Pancreas (tissue), 10 donors: ENCODE measurements around the gene RGP1. TPM values are rescaled to one million over a fixed set of nuclear protein-coding genes. Genes with fewer than 3 reads are reported as not detected.

Experiments used
- ATAC-seq, 4 donors: fragments of 200-7000 bp; cut with Tn5 transposase; one replicate each; pipeline versions ENCODE4 v1.8.0 to v1.9.1; 2020; ENCODE audit warnings: mild to moderate bottlenecking in 4 of 4, moderate library complexity in 4 of 4
- DNase-seq, 6 donors: peaks; one replicate each; pipeline ENCODE4 v3.0.0-alpha.2; 2020
- FAIRE-seq: peaks from 2 replicates; lab custom pipeline; 2012; peaks lifted over from hg19 to GRCh38; lab: Jason Lieb, UNC
- H3K27ac ChIP-seq, 4 donors: fragments of 200-600 bp; sonication (generic); 1 replicate in 3 of 4; 2 replicates in 1 of 4; pipeline versions ENCODE4 v1.5.0 to v1.8.0; 2020
- H3K27me3 ChIP-seq, 4 donors: fragments of 200-600 bp; one replicate each; pipeline ENCODE4 v1.8.0; 2021
- H3K36me3 ChIP-seq, 3 donors: fragments of 200-600 bp; sonication (generic) in 1 of 3; one replicate each; pipeline versions ENCODE4 v1.5.0 to v1.8.0; 2020 to 2021
- H3K4me1 ChIP-seq, 3 donors: fragments of 200-600 bp; one replicate each; pipeline ENCODE4 v1.8.0; 2021
- H3K4me3 ChIP-seq, 4 donors: fragments of 200-600 bp; sonication (generic) in 2 of 4; one replicate each; pipeline versions ENCODE4 v1.5.0 to v1.8.0; 2020 to 2021
- H3K9me3 ChIP-seq, 4 donors: fragments of 200-600 bp; one replicate each; pipeline ENCODE4 v1.8.0; 2021
- WGBS, 2 donors: extraction: QIAGEN DNeasy Blood & Tissue Kit; methylation state at CpG; one replicate each; pipeline ENCODE4 v1.1.7; 2013; 5-methylcytosine and 5-hydroxymethylcytosine counted together
- intact Hi-C, 3 donors: fragments of 100-400 bp; cut with DNase I; formaldehyde crosslinking; loops; one replicate each; pipeline versions ENCODE4 v1.11.1 to v1.14.2; 2022
- polyA plus RNA-seq, 2 donors: library from polyadenylated mRNA; stranded (reverse); fragments of 200-250 nt; gene quantifications; one replicate each; pipeline ENCODE4 v1.2.3, GENCODE V29; 2013
- total RNA-seq, 6 donors: library from RNA; stranded (reverse); fragmentation: NEBNext Ultra II Directional in 4 of 6; extraction: Animal tissue kit (Norgen Biotek cat#: 25700) in 4 of 6; gene quantifications; one replicate each; pipeline versions ENCODE4 v1.2.1 to v1.2.4, GENCODE V29; 2021 to 2023
- TF ChIP-seq, protein P1 (sequence below), 4 donors: fragments of 200-600 bp; sonication (generic) in 3 of 4; IDR thresholded peaks; one replicate each; pipeline versions ENCODE4 v1.5.0 to v1.8.0; 2021; ENCODE audit warnings: antibody characterized with exemption in 4 of 4
- donor health status: healthy with polysubstance abuse.
- donor health status: DM: no; HTN: no; CAD: no; lungs with moderate emphysema.
- donor health status: DM: no; HTN: no; CAD: no.
- donor health status: control.
- donor health status: control.
- donor health status: Bipolar disorder and iron deficiency.
- donor health status: DM: yes; HTN: yes; CAD: no.
- donor health status: DM: no; HTN: no; CAD: no.
- donor health status: DM: no; HTN: no; CAD: no.
- donor health status: DM: yes; HTN: yes; CAD: no.

Gene RGP1
- total and polyA plus RNA-seq, 8 donors: 6.8 to 18.3 (median 13.8) TPM

DNA sequence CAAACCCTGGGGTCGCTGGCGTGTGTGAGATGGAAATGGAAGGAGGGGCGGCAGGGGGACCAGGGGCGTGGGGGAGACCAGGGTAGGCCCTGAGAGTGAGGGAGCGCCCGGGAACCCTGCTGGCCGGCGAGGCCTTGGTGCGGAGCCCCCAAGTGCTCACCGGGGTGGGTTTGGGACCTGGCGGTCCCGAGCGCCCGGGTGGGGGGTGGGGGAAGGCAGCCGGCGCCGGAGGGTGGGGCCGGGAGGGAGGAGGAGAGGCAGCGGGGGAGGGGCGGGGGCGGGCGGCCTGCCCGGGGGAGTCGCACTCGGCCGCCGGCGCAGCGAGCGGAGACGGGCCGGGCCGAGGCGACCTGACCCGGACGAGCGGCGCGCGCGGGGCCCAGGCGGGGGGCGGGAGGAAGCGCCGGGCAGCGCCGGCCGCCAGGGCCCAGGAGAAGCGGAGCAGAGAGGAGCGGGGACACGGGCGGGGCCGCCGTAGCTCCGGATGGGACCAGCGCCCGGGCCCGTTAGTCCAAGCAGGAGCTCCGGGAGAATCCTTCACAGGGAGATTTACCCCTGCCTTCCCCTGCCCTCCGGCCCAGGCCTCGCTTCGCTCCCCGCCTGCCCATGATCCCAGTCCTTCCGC is 42.3 kb downstream of the RGP1 start, which contains the start of gene NPR2:
Gene NPR2, plus strand, starts transcription at position 295 of the 625 bp plus-strand sequence. CDS start 818 bp downstream, outside the sequence.
- no peak within 1 kb of the TSS for H3K27ac ChIP-seq
- TF ChIP-seq, protein P1, sequence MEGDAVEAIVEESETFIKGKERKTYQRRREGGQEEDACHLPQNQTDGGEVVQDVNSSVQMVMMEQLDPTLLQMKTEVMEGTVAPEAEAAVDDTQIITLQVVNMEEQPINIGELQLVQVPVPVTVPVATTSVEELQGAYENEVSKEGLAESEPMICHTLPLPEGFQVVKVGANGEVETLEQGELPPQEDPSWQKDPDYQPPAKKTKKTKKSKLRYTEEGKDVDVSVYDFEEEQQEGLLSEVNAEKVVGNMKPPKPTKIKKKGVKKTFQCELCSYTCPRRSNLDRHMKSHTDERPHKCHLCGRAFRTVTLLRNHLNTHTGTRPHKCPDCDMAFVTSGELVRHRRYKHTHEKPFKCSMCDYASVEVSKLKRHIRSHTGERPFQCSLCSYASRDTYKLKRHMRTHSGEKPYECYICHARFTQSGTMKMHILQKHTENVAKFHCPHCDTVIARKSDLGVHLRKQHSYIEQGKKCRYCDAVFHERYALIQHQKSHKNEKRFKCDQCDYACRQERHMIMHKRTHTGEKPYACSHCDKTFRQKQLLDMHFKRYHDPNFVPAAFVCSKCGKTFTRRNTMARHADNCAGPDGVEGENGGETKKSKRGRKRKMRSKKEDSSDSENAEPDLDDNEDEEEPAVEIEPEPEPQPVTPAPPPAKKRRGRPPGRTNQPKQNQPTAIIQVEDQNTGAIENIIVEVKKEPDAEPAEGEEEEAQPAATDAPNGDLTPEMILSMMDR (IDR thresholded peaks at IDR 0.05): no peak
- H3K36me3 ChIP-seq: no peaks in the 10 kb centered on the region
- FAIRE-seq (no peak), ATAC-seq (peak in 3 of 4 donors; percentile 16 to 42 (median 20)), DNase-seq (peak in 1 of 6 donors; percentile 32)
- H3K4me1 ChIP-seq: no peaks in the 10 kb centered on the region
- H3K9me3 ChIP-seq: no peaks in the 10 kb centered on the region
- WGBS, 2 donors: 45 to 46% methylated on average over 21 to 64 of the region's 64 CpGs
- peak within 1 kb of the TSS in 1 of 4 donors; percentile 17 for H3K4me3 ChIP-seq
- intact Hi-C loops: loop anchor here (5.0 to 10.0 kb wide), 3 partner anchors 83 to 101 kb away; partner anchors contain the start of gene OR13J1 (in 1 of the 3)
- no peaks in the 10 kb centered on the region for H3K27me3 ChIP-seq

DNA sequence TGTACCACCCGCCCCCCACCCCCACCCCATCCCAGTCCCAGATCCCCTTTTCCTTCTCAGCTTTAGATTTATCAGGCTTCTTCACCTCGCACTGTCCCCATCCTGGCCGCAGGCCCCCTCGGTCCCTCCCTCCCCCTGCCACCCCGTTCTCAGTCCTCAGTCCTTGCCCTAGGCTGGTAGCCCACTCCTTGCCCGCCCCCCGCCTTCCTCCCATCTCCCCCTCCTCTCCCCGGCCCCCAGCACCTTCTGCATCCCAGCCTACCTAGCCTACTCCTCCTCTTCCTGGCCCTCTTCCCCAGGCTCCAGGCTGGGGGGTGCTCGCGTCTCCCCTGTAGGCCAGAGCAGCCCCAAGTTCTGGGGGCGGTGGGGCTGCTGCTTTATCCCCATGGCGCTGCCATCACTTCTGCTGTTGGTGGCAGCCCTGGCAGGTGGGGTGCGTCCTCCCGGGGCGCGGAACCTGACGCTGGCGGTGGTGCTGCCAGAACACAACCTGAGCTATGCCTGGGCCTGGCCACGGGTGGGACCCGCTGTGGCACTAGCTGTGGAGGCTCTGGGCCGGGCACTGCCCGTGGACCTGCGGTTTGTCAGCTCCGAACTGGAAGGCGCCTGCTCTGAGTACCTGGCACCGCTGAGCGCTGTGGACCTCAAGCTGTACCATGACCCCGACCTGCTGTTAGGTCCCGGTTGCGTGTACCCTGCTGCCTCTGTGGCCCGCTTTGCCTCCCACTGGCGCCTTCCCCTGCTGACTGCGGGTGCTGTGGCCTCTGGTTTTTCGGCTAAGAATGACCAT is 43.1 kb downstream of the RGP1 start:
- Histone ChIP-seq H3K4me3 (no peak overlapping the region), H3K27ac (no peak overlapping the region), H3K4me1 (no peaks in the 10 kb centered on the region), H3K36me3 (no peaks in the 10 kb centered on the region), H3K9me3 (no peaks in the 10 kb centered on the region), H3K27me3 (no peaks in the 10 kb centered on the region)
- WGBS, 2 donors: 89 to 92% methylated on average over 29 to 34 of the region's 34 CpGs
- FAIRE-seq (no peak), ATAC-seq (no peak), DNase-seq (peak in 1 of 6 donors; percentile 73)
- TF ChIP-seq, protein P1 (IDR thresholded peaks at IDR 0.05): no peak
- intact Hi-C loops: loop anchor here (5.0 to 10.0 kb wide), 3 partner anchors 83 to 100 kb away; partner anchors contain the start of gene OR13J1 (in 1 of the 3)

DNA sequence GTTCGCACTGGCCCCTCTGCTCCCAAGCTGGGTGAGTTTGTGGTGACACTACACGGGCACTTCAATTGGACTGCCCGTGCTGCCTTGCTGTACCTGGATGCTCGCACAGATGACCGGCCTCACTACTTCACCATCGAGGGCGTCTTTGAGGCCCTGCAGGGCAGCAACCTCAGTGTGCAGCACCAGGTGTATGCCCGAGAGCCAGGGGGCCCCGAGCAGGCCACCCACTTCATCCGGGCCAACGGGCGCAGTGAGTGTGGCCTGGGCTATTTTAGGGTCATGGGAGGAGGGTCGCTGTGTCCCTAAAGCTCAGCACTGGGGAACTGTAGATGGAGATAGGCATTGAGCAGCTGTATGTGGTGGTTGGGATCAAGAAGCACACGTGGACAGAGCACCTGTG is 43.7 kb downstream of the RGP1 start:
- ATAC-seq: no peak
- no peak overlapping the region for H3K27ac ChIP-seq
- intact Hi-C loops: loop anchor here (5.0 to 10.0 kb wide), 3 partner anchors 82 to 99 kb away; partner anchors contain the start of gene OR13J1 (in 1 of the 3)

DNA sequence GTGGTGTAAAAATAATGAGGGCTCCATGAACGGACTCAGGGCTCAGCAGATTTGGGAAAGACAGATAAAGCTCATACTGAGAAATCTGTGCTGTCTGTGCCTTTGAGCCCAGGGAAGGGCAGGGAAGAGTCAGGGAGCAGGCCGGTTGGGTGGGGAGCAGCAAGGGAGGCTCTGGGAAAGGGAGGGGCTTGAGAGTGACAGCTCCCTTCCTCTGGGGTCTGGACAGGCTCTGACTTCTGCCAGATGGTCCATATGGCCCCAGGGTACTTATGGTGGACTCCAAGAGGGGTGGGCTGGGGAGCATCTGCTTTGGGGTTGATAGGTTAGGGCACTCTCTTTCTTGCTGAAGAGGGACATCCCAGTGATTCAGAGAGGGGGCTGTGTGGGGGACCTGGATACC is 44.4 kb downstream of the RGP1 start:
- Histone ChIP-seq H3K36me3 (no peaks in the 10 kb centered on the region), H3K9me3 (no peaks in the 10 kb centered on the region), H3K27me3 (no peaks in the 10 kb centered on the region), H3K4me1 (no peaks in the 10 kb centered on the region), H3K4me3 (no peak overlapping the region), H3K27ac (no peak overlapping the region)
- no peak for ATAC-seq
- TF ChIP-seq, protein P1 (IDR thresholded peaks at IDR 0.05): no peak
- no peak for DNase-seq
- intact Hi-C loops: loop anchor here (5.0 to 10.0 kb wide), 3 partner anchors 81 to 99 kb away; partner anchors contain the start of gene OR13J1 (in 1 of the 3)
- FAIRE-seq: no peak
- WGBS, 2 donors: 79 to 82% methylated on average over 2 of the region's 2 CpGs

More for the DNA sequence above, 43.7 kb downstream of the RGP1 start:
- Histone ChIP-seq H3K27me3 (no peaks in the 10 kb centered on the region), H3K9me3 (no peaks in the 10 kb centered on the region), H3K4me3 (no peak overlapping the region), H3K36me3 (no peaks in the 10 kb centered on the region), H3K4me1 (no peaks in the 10 kb centered on the region)
- FAIRE-seq (no peak), DNase-seq (no peak)
- WGBS, 2 donors: 91 to 94% methylated on average over 14 of the region's 14 CpGs
- TF ChIP-seq, protein P1 (IDR thresholded peaks at IDR 0.05): no peak
